Spleen (tissue), 7 donors: Measurements from ENCODE around the gene PCSK1N.
A peak's percentile ranks its signal among the peaks of the same experiment; 100 is the strongest.

ENCODE experiments used
- POLR2A ChIP-seq, 3 donors: fragments of 450-650 bp; IDR thresholded peaks; one replicate each; pipeline ENCODE4 v1.5.1; 2017; ENCODE audit warnings: antibody characterized with exemption in 3 of 3, mild to moderate bottlenecking in 1 of 3
- POLR2AphosphoS5 ChIP-seq, 3 donors: sonication (generic); formaldehyde crosslinking; IDR thresholded peaks; one replicate each; pipeline ENCODE4 v1.5.1; 2017; ENCODE audit warnings: antibody characterized with exemption in 3 of 3
- TF ChIP-seq, protein P1 (sequence below), 11 experiments: fragments of 200-600 bp in 7 of 11; fragments of 450-650 bp in 4 of 11; sonication (generic) in 4 of 11; IDR thresholded peaks in 8 of 11; conservative IDR thresholded peaks in 3 of 11; 1 replicate in 7 of 11; 2 replicates in 4 of 11; pipeline versions ENCODE4 v1.4.0 to v1.8.0; 2016 to 2021; ENCODE audit warnings: antibody characterized with exemption in 11 of 11, inconsistent platforms in 4 of 11, mild to moderate bottlenecking in 1 of 11
- donor health status: DM: no; HTN: no; CAD: no; lungs with moderate emphysema.
- donor health status: DM: no; HTN: no; CAD: no.
- donor health status: DM: no; HTN: no; CAD: no.

- TF ChIP-seq, protein P1, sequence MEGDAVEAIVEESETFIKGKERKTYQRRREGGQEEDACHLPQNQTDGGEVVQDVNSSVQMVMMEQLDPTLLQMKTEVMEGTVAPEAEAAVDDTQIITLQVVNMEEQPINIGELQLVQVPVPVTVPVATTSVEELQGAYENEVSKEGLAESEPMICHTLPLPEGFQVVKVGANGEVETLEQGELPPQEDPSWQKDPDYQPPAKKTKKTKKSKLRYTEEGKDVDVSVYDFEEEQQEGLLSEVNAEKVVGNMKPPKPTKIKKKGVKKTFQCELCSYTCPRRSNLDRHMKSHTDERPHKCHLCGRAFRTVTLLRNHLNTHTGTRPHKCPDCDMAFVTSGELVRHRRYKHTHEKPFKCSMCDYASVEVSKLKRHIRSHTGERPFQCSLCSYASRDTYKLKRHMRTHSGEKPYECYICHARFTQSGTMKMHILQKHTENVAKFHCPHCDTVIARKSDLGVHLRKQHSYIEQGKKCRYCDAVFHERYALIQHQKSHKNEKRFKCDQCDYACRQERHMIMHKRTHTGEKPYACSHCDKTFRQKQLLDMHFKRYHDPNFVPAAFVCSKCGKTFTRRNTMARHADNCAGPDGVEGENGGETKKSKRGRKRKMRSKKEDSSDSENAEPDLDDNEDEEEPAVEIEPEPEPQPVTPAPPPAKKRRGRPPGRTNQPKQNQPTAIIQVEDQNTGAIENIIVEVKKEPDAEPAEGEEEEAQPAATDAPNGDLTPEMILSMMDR (IDR thresholded peaks at IDR 0.05 in 8 of 11, conservative IDR thresholded peaks at IDR 0.05 in 3 of 11) = peak in 2 of 11 experiments; percentile 13 to 27
- TF ChIP-seq POLR2A (IDR thresholded peaks at IDR 0.05) = no peak
- peak in 1 of 3 donors; percentile 34 for TF ChIP-seq POLR2AphosphoS5 (IDR thresholded peaks at IDR 0.05)
Measured at GRCh38 chrX:48826135-48826875, 9.1 kb downstream of the PCSK1N start, which contains the start of gene ERAS.
